Esophagus muscularis mucosa (tissue), 4 donors: Measurements from ENCODE around the gene PROK1.

Experiments used
- CTCF ChIP-seq, 3 experiments: fragments of 200-600 bp in 2 of 3; fragments of 450-650 bp in 1 of 3; sonication (generic) in 2 of 3; IDR thresholded peaks; one replicate each; pipeline ENCODE4 v1.5.1; 2017 to 2019; ENCODE audit warnings: antibody characterized with exemption in 3 of 3, mild to moderate bottlenecking in 2 of 3, moderate library complexity in 1 of 3
- EP300 ChIP-seq: sonication (generic); formaldehyde crosslinking; IDR thresholded peaks from one replicate; pipeline ENCODE4 v1.6.1; 2017; ENCODE audit warnings: antibody characterized with exemption
- POLR2A ChIP-seq: fragments of 450-650 bp; IDR thresholded peaks from one replicate; pipeline ENCODE4 v1.6.1; 2017; ENCODE audit warnings: antibody characterized with exemption, moderate library complexity, mild to moderate bottlenecking, low read depth
- POLR2AphosphoS5 ChIP-seq, 2 donors: sonication (generic); formaldehyde crosslinking; IDR thresholded peaks; one replicate each; pipeline ENCODE4 v1.6.1; 2017; ENCODE audit warnings: antibody characterized with exemption in 2 of 2

GRCh38 chr1:110477967-110478640 is 27.2 kb downstream of the PROK1 start:
- no peak for TF ChIP-seq POLR2A
- no peak for TF ChIP-seq EP300
- TF ChIP-seq CTCF (IDR thresholded peaks at IDR 0.05): no peak
- TF ChIP-seq POLR2AphosphoS5 (IDR thresholded peaks at IDR 0.05): no peak
